ENCODE results near the gene GIPC2.
"Not testable (repeated sequence)": the region's sequence is repeated elsewhere in the genome, so short reads cannot be mapped to it uniquely, and the experiment has no call there.

The GIPC2 gene

GRCh38 chr1:78081980-78082860 is 36.5 kb downstream of the GIPC2 start:
- Histone ChIP-seq H3K4me3 (ENCODE audit: low read length in 2 of 2) (no peak overlapping the region), H3K9me3 (ENCODE audit: control insufficient read depth in 2 of 2, low read length in 2 of 2) (no peaks in the 10 kb centered on the region)

GRCh38 chr1:78084639-78085038 is 38.9 kb downstream of the GIPC2 start:
- not testable (repeated sequence) for H3K27ac ChIP-seq (ENCODE audit: low read length); H3K4me3 ChIP-seq (ENCODE audit: low read length in 2 of 2); H3K36me3 ChIP-seq (ENCODE audit: control insufficient read depth in 2 of 2, insufficient read depth in 2 of 2, low read length in 2 of 2); H3K27me3 ChIP-seq (ENCODE audit: control insufficient read depth in 1 of 2, insufficient read depth in 2 of 2, low read length in 2 of 2); H3K9ac ChIP-seq (ENCODE audit: low read length in 2 of 2); H3K9me3 ChIP-seq (ENCODE audit: control insufficient read depth in 2 of 2, low read length in 2 of 2); H3K4me1 ChIP-seq (ENCODE audit: control insufficient read depth, insufficient read depth, low read length)

More at GRCh38 chr1:78081980-78082860, 36.5 kb downstream of the GIPC2 start:
- H3K27ac ChIP-seq (ENCODE audit: low read length) = no peak overlapping the region
- H3K9ac ChIP-seq (ENCODE audit: low read length in 2 of 2) = no peak overlapping the region
- H3K36me3 ChIP-seq (ENCODE audit: control insufficient read depth in 2 of 2, insufficient read depth in 2 of 2, low read length in 2 of 2) = no peaks in the 10 kb centered on the region
- H3K4me1 ChIP-seq (ENCODE audit: control insufficient read depth, insufficient read depth, low read length) = no peaks in the 10 kb centered on the region
- H3K27me3 ChIP-seq (ENCODE audit: control insufficient read depth in 1 of 2, insufficient read depth in 2 of 2, low read length in 2 of 2) = no peaks in the 10 kb centered on the region

GRCh38 chr1:78086697-78087096 is 40.9 kb downstream of the GIPC2 start:
- Histone ChIP-seq H3K36me3 (ENCODE audit: control insufficient read depth in 2 of 2, insufficient read depth in 2 of 2, low read length in 2 of 2) (no peaks in the 10 kb centered on the region), H3K9me3 (ENCODE audit: control insufficient read depth in 2 of 2, low read length in 2 of 2) (no peaks in the 10 kb centered on the region), H3K4me1 (ENCODE audit: control insufficient read depth, insufficient read depth, low read length) (no peaks in the 10 kb centered on the region), H3K27me3 (ENCODE audit: control insufficient read depth in 1 of 2, insufficient read depth in 2 of 2, low read length in 2 of 2) (no peaks in the 10 kb centered on the region), H3K27ac (ENCODE audit: low read length) (no peak overlapping the region), H3K4me3 (ENCODE audit: low read length in 2 of 2) (no peak overlapping the region), H3K9ac (ENCODE audit: low read length in 2 of 2) (no peak overlapping the region)

GRCh38 chr1:78088015-78088414 is 42.2 kb downstream of the GIPC2 start:
- H3K4me3 ChIP-seq (ENCODE audit: low read length in 2 of 2) = no peak overlapping the region
- H3K9me3 ChIP-seq (ENCODE audit: control insufficient read depth in 2 of 2, low read length in 2 of 2) = no peaks in the 10 kb centered on the region
- no peak overlapping the region for H3K27ac ChIP-seq (ENCODE audit: low read length)
- H3K27me3 ChIP-seq (ENCODE audit: control insufficient read depth in 1 of 2, insufficient read depth in 2 of 2, low read length in 2 of 2) = no peaks in the 10 kb centered on the region
- no peaks in the 10 kb centered on the region for H3K36me3 ChIP-seq (ENCODE audit: control insufficient read depth in 2 of 2, insufficient read depth in 2 of 2, low read length in 2 of 2)
- no peaks in the 10 kb centered on the region for H3K4me1 ChIP-seq (ENCODE audit: control insufficient read depth, insufficient read depth, low read length)
- H3K9ac ChIP-seq (ENCODE audit: low read length in 2 of 2) = no peak overlapping the region

GRCh38 chr1:78088486-78088885 is 42.7 kb downstream of the GIPC2 start:
- Histone ChIP-seq H3K9me3 (ENCODE audit: control insufficient read depth in 2 of 2, low read length in 2 of 2) (no peaks in the 10 kb centered on the region), H3K36me3 (ENCODE audit: control insufficient read depth in 2 of 2, insufficient read depth in 2 of 2, low read length in 2 of 2) (no peaks in the 10 kb centered on the region), H3K4me1 (ENCODE audit: control insufficient read depth, insufficient read depth, low read length) (no peaks in the 10 kb centered on the region), H3K9ac (ENCODE audit: low read length in 2 of 2) (no peak overlapping the region), H3K27ac (ENCODE audit: low read length) (no peak overlapping the region), H3K27me3 (ENCODE audit: control insufficient read depth in 1 of 2, insufficient read depth in 2 of 2, low read length in 2 of 2) (no peaks in the 10 kb centered on the region), H3K4me3 (ENCODE audit: low read length in 2 of 2) (no peak overlapping the region)

GRCh38 chr1:78089010-78089409 is 43.2 kb downstream of the GIPC2 start:
- no peak overlapping the region for H3K4me3 ChIP-seq (ENCODE audit: low read length in 2 of 2)
- no peaks in the 10 kb centered on the region for H3K27me3 ChIP-seq (ENCODE audit: control insufficient read depth in 1 of 2, insufficient read depth in 2 of 2, low read length in 2 of 2)
- H3K9me3 ChIP-seq (ENCODE audit: control insufficient read depth in 2 of 2, low read length in 2 of 2) = no peaks in the 10 kb centered on the region
- no peak overlapping the region for H3K9ac ChIP-seq (ENCODE audit: low read length in 2 of 2)
- H3K4me1 ChIP-seq (ENCODE audit: control insufficient read depth, insufficient read depth, low read length) = no peaks in the 10 kb centered on the region
- H3K36me3 ChIP-seq (ENCODE audit: control insufficient read depth in 2 of 2, insufficient read depth in 2 of 2, low read length in 2 of 2) = no peaks in the 10 kb centered on the region
- H3K27ac ChIP-seq (ENCODE audit: low read length) = no peak overlapping the region

- Histone ChIP-seq H3K9me3 (ENCODE audit: control insufficient read depth in 2 of 2, low read length in 2 of 2) (no peaks in the 10 kb centered on the region), H3K27me3 (ENCODE audit: control insufficient read depth in 1 of 2, insufficient read depth in 2 of 2, low read length in 2 of 2) (no peaks in the 10 kb centered on the region), H3K36me3 (ENCODE audit: control insufficient read depth in 2 of 2, insufficient read depth in 2 of 2, low read length in 2 of 2) (no peaks in the 10 kb centered on the region), H3K27ac (ENCODE audit: low read length) (no peak overlapping the region), H3K9ac (ENCODE audit: low read length in 2 of 2) (no peak overlapping the region), H3K4me1 (ENCODE audit: control insufficient read depth, insufficient read depth, low read length) (no peaks in the 10 kb centered on the region), H3K4me3 (ENCODE audit: low read length in 2 of 2) (no peak overlapping the region)
Measured at GRCh38 chr1:78090472-78091133, 44.8 kb downstream of the GIPC2 start.

- Histone ChIP-seq H3K27me3 (ENCODE audit: control insufficient read depth in 1 of 2, insufficient read depth in 2 of 2, low read length in 2 of 2) (no peaks in the 10 kb centered on the region), H3K4me1 (ENCODE audit: control insufficient read depth, insufficient read depth, low read length) (no peaks in the 10 kb centered on the region), H3K9ac (ENCODE audit: low read length in 2 of 2) (no peak overlapping the region), H3K36me3 (ENCODE audit: control insufficient read depth in 2 of 2, insufficient read depth in 2 of 2, low read length in 2 of 2) (no peaks in the 10 kb centered on the region), H3K9me3 (ENCODE audit: control insufficient read depth in 2 of 2, low read length in 2 of 2) (no peaks in the 10 kb centered on the region), H3K27ac (ENCODE audit: low read length) (no peak overlapping the region), H3K4me3 (ENCODE audit: low read length in 2 of 2) (no peak overlapping the region)
Measured at GRCh38 chr1:78091215-78091813, 45.5 kb downstream of the GIPC2 start.

GRCh38 chr1:78091886-78092285 is 46.1 kb downstream of the GIPC2 start:
- Histone ChIP-seq H3K27me3 (ENCODE audit: control insufficient read depth in 1 of 2, insufficient read depth in 2 of 2, low read length in 2 of 2) (no peaks in the 10 kb centered on the region), H3K4me1 (ENCODE audit: control insufficient read depth, insufficient read depth, low read length) (no peaks in the 10 kb centered on the region), H3K4me3 (ENCODE audit: low read length in 2 of 2) (no peak overlapping the region), H3K9ac (ENCODE audit: low read length in 2 of 2) (no peak overlapping the region), H3K36me3 (ENCODE audit: control insufficient read depth in 2 of 2, insufficient read depth in 2 of 2, low read length in 2 of 2) (no peaks in the 10 kb centered on the region), H3K27ac (ENCODE audit: low read length) (no peak overlapping the region), H3K9me3 (ENCODE audit: control insufficient read depth in 2 of 2, low read length in 2 of 2) (no peaks in the 10 kb centered on the region)

GRCh38 chr1:78092643-78093042 is 46.9 kb downstream of the GIPC2 start:
- H3K27me3 ChIP-seq (ENCODE audit: control insufficient read depth in 1 of 2, insufficient read depth in 2 of 2, low read length in 2 of 2) = no peaks in the 10 kb centered on the region
- no peaks in the 10 kb centered on the region for H3K9me3 ChIP-seq (ENCODE audit: control insufficient read depth in 2 of 2, low read length in 2 of 2)
- no peaks in the 10 kb centered on the region for H3K4me1 ChIP-seq (ENCODE audit: control insufficient read depth, insufficient read depth, low read length)
- no peaks in the 10 kb centered on the region for H3K36me3 ChIP-seq (ENCODE audit: control insufficient read depth in 2 of 2, insufficient read depth in 2 of 2, low read length in 2 of 2)
- H3K9ac ChIP-seq (ENCODE audit: low read length in 2 of 2) = no peak overlapping the region
- no peak overlapping the region for H3K4me3 ChIP-seq (ENCODE audit: low read length in 2 of 2)
- H3K27ac ChIP-seq (ENCODE audit: low read length) = no peak overlapping the region

GRCh38 chr1:78093560-78093959 is 47.8 kb downstream of the GIPC2 start:
- H3K9ac ChIP-seq (ENCODE audit: low read length in 2 of 2) = no peak overlapping the region
- no peak overlapping the region for H3K4me3 ChIP-seq (ENCODE audit: low read length in 2 of 2)
- H3K9me3 ChIP-seq (ENCODE audit: control insufficient read depth in 2 of 2, low read length in 2 of 2) = no peaks in the 10 kb centered on the region
- no peaks in the 10 kb centered on the region for H3K4me1 ChIP-seq (ENCODE audit: control insufficient read depth, insufficient read depth, low read length)
- H3K27me3 ChIP-seq (ENCODE audit: control insufficient read depth in 1 of 2, insufficient read depth in 2 of 2, low read length in 2 of 2) = no peaks in the 10 kb centered on the region
- H3K27ac ChIP-seq (ENCODE audit: low read length) = no peak overlapping the region
- H3K36me3 ChIP-seq (ENCODE audit: control insufficient read depth in 2 of 2, insufficient read depth in 2 of 2, low read length in 2 of 2) = no peaks in the 10 kb centered on the region

Measured in stomach smooth muscle (tissue), 2 donors.